ENCODE results near the gene PICK1.
A peak's percentile ranks its signal among the peaks of the same experiment; 100 is the strongest.
"Not testable (repeated sequence)": the region's sequence is repeated elsewhere in the genome, so short reads cannot be mapped to it uniquely, and the experiment has no call there.

Gene PICK1

GRCh38 chr22:38032681-38033521 lies 24.3 kb upstream of the PICK1 start:
- H3K9me3 ChIP-seq (ENCODE audit: insufficient read depth, low read length): no peaks in the 10 kb centered on the region
- H3K4me1 ChIP-seq (ENCODE audit: insufficient read depth, insufficient read length): peaks cover 18% of the 10 kb centered on the region
- no peak overlapping the region for H3K4me3 ChIP-seq (ENCODE audit: insufficient read length, low read depth)
- H3K9ac ChIP-seq (ENCODE audit: insufficient read length, low read depth): peak overlapping the region; percentile 84
- no peaks in the 10 kb centered on the region for H3K36me3 ChIP-seq (ENCODE audit: insufficient read depth, insufficient read length, low read length)
- no peaks in the 10 kb centered on the region for H3K27me3 ChIP-seq (ENCODE audit: insufficient read depth, insufficient read length)
- no peak for DNase-seq (ENCODE audit: low read depth, low spot score)
- TF ChIP-seq SUZ12 (IDR thresholded peaks at IDR 0.05; ENCODE audit: extremely low read depth, insufficient read depth, insufficient read length) (no peak), ZNF274 (IDR thresholded peaks at IDR 0.05; ENCODE audit: low read depth, low read length) (no peak), YY1 (IDR thresholded peaks at IDR 0.05; ENCODE audit: insufficient read depth, insufficient read length) (no peak)

- Histone ChIP-seq H3K9ac (ENCODE audit: insufficient read length, low read depth) (peak overlapping the region; percentile 84), H3K4me1 (ENCODE audit: insufficient read depth, insufficient read length) (peaks cover 18% of the 10 kb centered on the region), H3K4me3 (ENCODE audit: insufficient read length, low read depth) (peak overlapping the region; percentile 1), H3K9me3 (ENCODE audit: insufficient read depth, low read length) (no peaks in the 10 kb centered on the region), H3K36me3 (ENCODE audit: insufficient read depth, insufficient read length, low read length) (no peaks in the 10 kb centered on the region), H3K27me3 (ENCODE audit: insufficient read depth, insufficient read length) (no peaks in the 10 kb centered on the region)
- no peak for TF ChIP-seq YY1 (IDR thresholded peaks at IDR 0.05; ENCODE audit: insufficient read depth, insufficient read length)
- DNase-seq (ENCODE audit: low read depth, low spot score): no peak
Observed at GRCh38 chr22:38033522-38034277, 23.5 kb upstream of the PICK1 start.

- DNase-seq (ENCODE audit: low read depth, low spot score): peak; percentile 72
- Histone ChIP-seq H3K36me3 (ENCODE audit: insufficient read depth, insufficient read length, low read length) (no peaks in the 10 kb centered on the region), H3K4me3 (ENCODE audit: insufficient read length, low read depth) (peak overlapping the region; percentile 1), H3K4me1 (ENCODE audit: insufficient read depth, insufficient read length) (peaks cover 21% of the 10 kb centered on the region), H3K9me3 (ENCODE audit: insufficient read depth, low read length) (no peaks in the 10 kb centered on the region), H3K27me3 (ENCODE audit: insufficient read depth, insufficient read length) (no peaks in the 10 kb centered on the region), H3K9ac (ENCODE audit: insufficient read length, low read depth) (peak overlapping the region; percentile 84)
- TF ChIP-seq SUZ12 (IDR thresholded peaks at IDR 0.05; ENCODE audit: extremely low read depth, insufficient read depth, insufficient read length) (no peak), ZNF274 (IDR thresholded peaks at IDR 0.05; ENCODE audit: low read depth, low read length) (no peak), YY1 (IDR thresholded peaks at IDR 0.05; ENCODE audit: insufficient read depth, insufficient read length) (no peak)
Observed at GRCh38 chr22:38034278-38034882, 22.8 kb upstream of the PICK1 start.

- TF ChIP-seq YY1 (IDR thresholded peaks at IDR 0.05; ENCODE audit: insufficient read depth, insufficient read length): no peak
- no peak for TF ChIP-seq SUZ12 (IDR thresholded peaks at IDR 0.05; ENCODE audit: extremely low read depth, insufficient read depth, insufficient read length)
- no peak for TF ChIP-seq ZNF274 (IDR thresholded peaks at IDR 0.05; ENCODE audit: low read depth, low read length)
Observed at GRCh38 chr22:38034884-38035529, 22.2 kb upstream of the PICK1 start.

GRCh38 chr22:38035530-38035885 lies 21.7 kb upstream of the PICK1 start:
- TF ChIP-seq SUZ12 (IDR thresholded peaks at IDR 0.05; ENCODE audit: extremely low read depth, insufficient read depth, insufficient read length) (no peak), ZNF274 (IDR thresholded peaks at IDR 0.05; ENCODE audit: low read depth, low read length) (no peak)
- no peak overlapping the region for H3K9ac ChIP-seq (ENCODE audit: insufficient read length, low read depth)
- no peaks in the 10 kb centered on the region for H3K27me3 ChIP-seq (ENCODE audit: insufficient read depth, insufficient read length)
- no peaks in the 10 kb centered on the region for H3K36me3 ChIP-seq (ENCODE audit: insufficient read depth, insufficient read length, low read length)
- H3K4me3 ChIP-seq (ENCODE audit: insufficient read length, low read depth): no peak overlapping the region
- no peak for DNase-seq (ENCODE audit: low read depth, low spot score)
- H3K9me3 ChIP-seq (ENCODE audit: insufficient read depth, low read length): no peaks in the 10 kb centered on the region
- H3K4me1 ChIP-seq (ENCODE audit: insufficient read depth, insufficient read length): peaks cover 23% of the 10 kb centered on the region

More at GRCh38 chr22:38034884-38035529, 22.2 kb upstream of the PICK1 start:
- Histone ChIP-seq H3K4me1 (ENCODE audit: insufficient read depth, insufficient read length) (peaks cover 23% of the 10 kb centered on the region), H3K27me3 (ENCODE audit: insufficient read depth, insufficient read length) (no peaks in the 10 kb centered on the region), H3K4me3 (ENCODE audit: insufficient read length, low read depth) (no peak overlapping the region), H3K9ac (ENCODE audit: insufficient read length, low read depth) (peak overlapping the region; percentile 70), H3K36me3 (ENCODE audit: insufficient read depth, insufficient read length, low read length) (no peaks in the 10 kb centered on the region), H3K9me3 (ENCODE audit: insufficient read depth, low read length) (no peaks in the 10 kb centered on the region)
- DNase-seq (ENCODE audit: low read depth, low spot score): no peak

- Histone ChIP-seq H3K27me3 (ENCODE audit: insufficient read depth, insufficient read length) (no peaks in the 10 kb centered on the region), H3K9me3 (ENCODE audit: insufficient read depth, low read length) (no peaks in the 10 kb centered on the region), H3K4me3 (ENCODE audit: insufficient read length, low read depth) (no peak overlapping the region), H3K9ac (ENCODE audit: insufficient read length, low read depth) (no peak overlapping the region), H3K36me3 (ENCODE audit: insufficient read depth, insufficient read length, low read length) (no peaks in the 10 kb centered on the region), H3K4me1 (ENCODE audit: insufficient read depth, insufficient read length) (peaks cover 23% of the 10 kb centered on the region)
- TF ChIP-seq YY1 (IDR thresholded peaks at IDR 0.05; ENCODE audit: insufficient read depth, insufficient read length): no peak
- no peak for TF ChIP-seq ZNF274 (IDR thresholded peaks at IDR 0.05; ENCODE audit: low read depth, low read length)
- TF ChIP-seq SUZ12 (IDR thresholded peaks at IDR 0.05; ENCODE audit: extremely low read depth, insufficient read depth, insufficient read length): no peak
- no peak for DNase-seq (ENCODE audit: low read depth, low spot score)
Observed at GRCh38 chr22:38036392-38037062, 20.7 kb upstream of the PICK1 start.

GRCh38 chr22:38037367-38038150 lies 19.6 kb upstream of the PICK1 start:
- H3K9ac ChIP-seq (ENCODE audit: insufficient read length, low read depth); H3K4me3 ChIP-seq (ENCODE audit: insufficient read length, low read depth); DNase-seq (ENCODE audit: low read depth, low spot score); H3K9me3 ChIP-seq (ENCODE audit: insufficient read depth, low read length); H3K27me3 ChIP-seq (ENCODE audit: insufficient read depth, insufficient read length); H3K36me3 ChIP-seq (ENCODE audit: insufficient read depth, insufficient read length, low read length): not testable (repeated sequence)
- peaks cover 26% of the 10 kb centered on the region for H3K4me1 ChIP-seq (ENCODE audit: insufficient read depth, insufficient read length)
